ENCODE results near the gene LEFTY1. TPM values are rescaled to one million over a fixed set of nuclear protein-coding genes. Genes with fewer than 3 reads are reported as not detected.

Gene LEFTY1
- total RNA-seq, 3 donors from 2014 or later, result 0.48 TPM; not detected in 2

DNA sequence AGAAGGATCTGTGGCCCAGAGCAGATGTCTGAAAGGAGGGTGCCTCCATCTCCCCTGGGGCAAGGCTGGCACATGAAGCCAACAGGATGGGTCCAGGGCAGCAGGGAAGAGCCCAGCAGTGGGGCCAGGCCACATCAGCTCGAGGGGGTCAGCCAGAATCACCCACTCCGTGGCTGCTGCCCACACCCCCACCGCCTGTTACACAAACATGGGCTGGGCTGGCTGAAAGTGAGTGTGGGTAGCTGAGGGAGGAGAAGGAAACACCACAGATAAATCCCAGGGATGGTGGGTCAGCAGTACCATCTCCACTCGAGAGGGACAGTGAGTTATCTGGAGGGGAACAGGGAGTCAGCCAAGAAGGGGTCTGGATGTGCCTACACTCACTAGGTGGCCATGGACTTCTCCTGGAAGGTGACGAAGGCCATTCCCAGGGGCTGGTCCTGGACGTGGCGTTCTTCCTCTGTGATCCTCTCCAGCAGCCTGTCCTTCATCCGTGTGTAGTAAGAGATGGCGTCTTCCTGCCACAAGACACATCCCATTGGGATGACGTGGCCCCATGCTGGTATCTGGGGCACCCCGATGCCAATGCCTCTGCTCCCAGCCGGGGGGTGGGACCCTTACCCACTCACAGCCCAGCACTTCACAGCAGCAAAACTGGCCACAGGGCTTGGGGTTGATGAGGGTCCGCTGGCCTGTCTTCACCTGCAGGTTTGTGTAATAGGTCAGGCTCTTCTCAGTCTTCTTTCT, 26.9 kb downstream of the LEFTY1 start:
- Histone ChIP-seq H3K4me1 (no peaks in the 10 kb centered on the region), H3K4me3 (no peak overlapping the region), H3K36me3 (peaks cover 4% of the 10 kb centered on the region), H3K27me3 (no peaks in the 10 kb centered on the region), H3K27ac (no peak overlapping the region), H3K9me3 (no peaks in the 10 kb centered on the region)
- TF ChIP-seq POLR2A (IDR thresholded peaks at IDR 0.05) (no peak), POLR2AphosphoS5 (IDR thresholded peaks at IDR 0.05) (no peak)
- TF ChIP-seq, protein P1, sequence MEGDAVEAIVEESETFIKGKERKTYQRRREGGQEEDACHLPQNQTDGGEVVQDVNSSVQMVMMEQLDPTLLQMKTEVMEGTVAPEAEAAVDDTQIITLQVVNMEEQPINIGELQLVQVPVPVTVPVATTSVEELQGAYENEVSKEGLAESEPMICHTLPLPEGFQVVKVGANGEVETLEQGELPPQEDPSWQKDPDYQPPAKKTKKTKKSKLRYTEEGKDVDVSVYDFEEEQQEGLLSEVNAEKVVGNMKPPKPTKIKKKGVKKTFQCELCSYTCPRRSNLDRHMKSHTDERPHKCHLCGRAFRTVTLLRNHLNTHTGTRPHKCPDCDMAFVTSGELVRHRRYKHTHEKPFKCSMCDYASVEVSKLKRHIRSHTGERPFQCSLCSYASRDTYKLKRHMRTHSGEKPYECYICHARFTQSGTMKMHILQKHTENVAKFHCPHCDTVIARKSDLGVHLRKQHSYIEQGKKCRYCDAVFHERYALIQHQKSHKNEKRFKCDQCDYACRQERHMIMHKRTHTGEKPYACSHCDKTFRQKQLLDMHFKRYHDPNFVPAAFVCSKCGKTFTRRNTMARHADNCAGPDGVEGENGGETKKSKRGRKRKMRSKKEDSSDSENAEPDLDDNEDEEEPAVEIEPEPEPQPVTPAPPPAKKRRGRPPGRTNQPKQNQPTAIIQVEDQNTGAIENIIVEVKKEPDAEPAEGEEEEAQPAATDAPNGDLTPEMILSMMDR (IDR thresholded peaks at IDR 0.05), result no peak
- intact Hi-C loops (cut with DNase I; ENCODE audit: low total_unique reads), result no loop called here
- no peak for DNase-seq (ENCODE audit: low spot score in 2 of 2)

DNA sequence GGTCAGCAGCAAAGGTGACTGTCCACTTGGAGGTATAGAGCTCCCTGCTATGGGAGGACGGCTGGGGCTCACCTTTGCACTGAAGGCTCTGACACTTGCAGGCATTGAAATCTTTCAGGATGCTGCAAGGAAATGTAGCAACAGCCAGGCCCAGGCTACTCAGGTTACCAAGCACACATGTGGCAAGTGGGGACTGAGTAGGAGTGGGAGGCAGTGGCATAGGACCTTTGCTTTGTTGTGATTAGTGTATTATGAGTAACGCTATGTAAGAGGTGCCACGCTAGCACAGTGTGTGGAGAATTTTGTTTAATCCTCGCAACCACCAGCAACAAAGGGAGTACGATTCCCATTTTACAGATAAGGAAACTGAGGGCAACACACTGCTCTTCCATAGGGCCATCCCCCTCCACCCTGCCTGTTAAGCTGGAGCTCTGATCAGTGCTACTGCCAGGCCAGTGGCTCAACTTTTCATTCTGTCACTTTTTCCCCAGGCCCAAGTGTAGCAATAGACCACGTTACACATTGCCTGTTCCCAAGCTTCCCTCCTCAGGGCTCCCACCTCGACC, 28.0 kb downstream of the LEFTY1 start:
- Histone ChIP-seq H3K4me1 (no peaks in the 10 kb centered on the region), H3K36me3 (peaks cover 4% of the 10 kb centered on the region), H3K27ac (no peak overlapping the region), H3K4me3 (no peak overlapping the region), H3K9me3 (no peaks in the 10 kb centered on the region), H3K27me3 (no peaks in the 10 kb centered on the region)
- TF ChIP-seq, protein P1 (IDR thresholded peaks at IDR 0.05), result no peak
- TF ChIP-seq POLR2AphosphoS5 (IDR thresholded peaks at IDR 0.05) (no peak), POLR2A (IDR thresholded peaks at IDR 0.05) (no peak)
- no peak for DNase-seq (ENCODE audit: low spot score in 2 of 2)
- intact Hi-C loops (cut with DNase I; ENCODE audit: low total_unique reads), result no loop called here

DNA sequence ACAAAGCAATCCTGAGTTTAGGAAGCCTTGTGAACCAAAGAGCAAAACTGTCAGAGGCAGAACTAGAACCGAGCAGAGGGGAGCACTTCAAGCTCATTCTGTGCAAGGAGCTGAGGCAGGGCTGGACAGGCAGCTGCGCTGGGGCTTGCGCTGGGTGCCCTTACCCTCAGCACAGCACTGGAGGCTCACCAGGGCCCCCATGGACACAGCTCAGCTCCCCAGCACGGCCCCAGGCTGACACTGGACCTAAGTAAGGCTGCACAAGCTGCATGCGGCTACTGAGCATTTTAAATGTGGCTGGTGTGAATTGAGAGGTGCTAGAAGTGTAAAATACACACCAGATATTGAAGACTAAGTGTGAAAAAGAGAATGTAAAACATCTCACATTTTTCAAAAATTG, 28.8 kb downstream of the LEFTY1 start:
- H3K4me3 ChIP-seq, result no peak overlapping the region
- no peak overlapping the region for H3K27ac ChIP-seq
- peaks cover 4% of the 10 kb centered on the region for H3K36me3 ChIP-seq
- no peaks in the 10 kb centered on the region for H3K4me1 ChIP-seq
- H3K27me3 ChIP-seq, result no peaks in the 10 kb centered on the region
- H3K9me3 ChIP-seq, result no peaks in the 10 kb centered on the region
- TF ChIP-seq, protein P1 (IDR thresholded peaks at IDR 0.05), result no peak
- no peak for TF ChIP-seq POLR2A (IDR thresholded peaks at IDR 0.05)
- DNase-seq (ENCODE audit: low spot score in 2 of 2), result no peak
- intact Hi-C loops (cut with DNase I; ENCODE audit: low total_unique reads), result no loop called here

DNA sequence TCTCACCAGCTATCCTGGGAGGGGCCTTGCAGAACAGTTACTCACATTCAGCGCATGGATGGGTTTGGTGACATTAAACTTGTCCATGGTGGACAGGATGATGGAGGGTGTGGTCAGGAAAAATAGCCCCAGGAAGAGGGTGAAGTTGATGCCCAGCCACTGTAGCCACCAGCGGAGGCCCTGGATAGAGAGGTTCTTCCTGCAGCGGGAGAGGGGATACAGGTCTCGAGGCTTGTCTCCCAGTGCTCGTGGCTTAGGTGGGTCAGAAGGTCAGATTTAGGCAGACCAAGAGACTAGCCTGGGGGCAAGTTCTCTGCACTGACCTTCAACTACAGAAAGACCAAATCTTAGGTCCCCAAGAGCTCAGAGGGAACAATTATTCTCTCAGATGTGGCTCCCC, 29.8 kb downstream of the LEFTY1 start:
- H3K27ac ChIP-seq, result no peak overlapping the region
- TF ChIP-seq, protein P1 (IDR thresholded peaks at IDR 0.05), result no peak
- TF ChIP-seq POLR2A (IDR thresholded peaks at IDR 0.05) (no peak), POLR2AphosphoS5 (IDR thresholded peaks at IDR 0.05) (no peak)
- no peak overlapping the region for H3K4me3 ChIP-seq
- H3K4me1 ChIP-seq, result no peaks in the 10 kb centered on the region
- DNase-seq (ENCODE audit: low spot score in 2 of 2), result no peak
- intact Hi-C loops (cut with DNase I; ENCODE audit: low total_unique reads), result no loop called here
- no peaks in the 10 kb centered on the region for H3K9me3 ChIP-seq
- H3K36me3 ChIP-seq, result no peaks in the 10 kb centered on the region
- H3K27me3 ChIP-seq, result no peaks in the 10 kb centered on the region

DNA sequence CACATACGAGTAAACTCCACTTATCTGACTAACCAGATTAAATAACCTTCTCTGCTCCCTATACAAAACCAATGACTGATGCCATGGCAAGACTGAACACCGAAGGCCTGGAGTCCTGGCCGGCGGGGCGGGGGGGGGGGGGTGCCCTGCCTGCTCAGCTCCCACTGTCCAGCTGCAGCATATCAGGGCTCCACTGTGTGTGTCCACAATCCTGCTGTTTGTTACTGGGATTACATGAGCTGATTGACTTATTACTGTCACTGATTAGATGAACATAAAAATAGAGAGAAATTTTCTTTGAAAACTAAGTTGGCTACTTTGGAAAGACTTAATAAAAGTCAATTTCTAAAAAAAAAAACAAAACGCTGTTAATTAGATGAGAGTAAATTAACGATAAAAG, 31.7 kb downstream of the LEFTY1 start:
- TF ChIP-seq POLR2A (IDR thresholded peaks at IDR 0.05) (no peak), POLR2AphosphoS5 (IDR thresholded peaks at IDR 0.05) (no peak)
- TF ChIP-seq, protein P1 (IDR thresholded peaks at IDR 0.05), result no peak
- H3K27me3 ChIP-seq, result no peaks in the 10 kb centered on the region

More for the DNA sequence above, 31.7 kb downstream of the LEFTY1 start:
- intact Hi-C loops (cut with DNase I; ENCODE audit: low total_unique reads), result loop anchor here (2.0 kb wide), 1 partner anchor 64 kb away; no protein-coding TSS in a partner anchor
- H3K9me3 ChIP-seq, result no peaks in the 10 kb centered on the region
- no peak overlapping the region for H3K4me3 ChIP-seq
- no peak for DNase-seq (ENCODE audit: low spot score in 2 of 2)
- no peaks in the 10 kb centered on the region for H3K4me1 ChIP-seq
- no peak overlapping the region for H3K27ac ChIP-seq
- H3K36me3 ChIP-seq, result no peaks in the 10 kb centered on the region
